Measurements from ENCODE around the gene TTC33. TPM values are rescaled to one million over a fixed set of nuclear protein-coding genes. Genes with fewer than 3 reads are reported as not detected.

Gene TTC33
- total RNA-seq, 1 donor from 2014 or later, result 18.5 TPM

DNA sequence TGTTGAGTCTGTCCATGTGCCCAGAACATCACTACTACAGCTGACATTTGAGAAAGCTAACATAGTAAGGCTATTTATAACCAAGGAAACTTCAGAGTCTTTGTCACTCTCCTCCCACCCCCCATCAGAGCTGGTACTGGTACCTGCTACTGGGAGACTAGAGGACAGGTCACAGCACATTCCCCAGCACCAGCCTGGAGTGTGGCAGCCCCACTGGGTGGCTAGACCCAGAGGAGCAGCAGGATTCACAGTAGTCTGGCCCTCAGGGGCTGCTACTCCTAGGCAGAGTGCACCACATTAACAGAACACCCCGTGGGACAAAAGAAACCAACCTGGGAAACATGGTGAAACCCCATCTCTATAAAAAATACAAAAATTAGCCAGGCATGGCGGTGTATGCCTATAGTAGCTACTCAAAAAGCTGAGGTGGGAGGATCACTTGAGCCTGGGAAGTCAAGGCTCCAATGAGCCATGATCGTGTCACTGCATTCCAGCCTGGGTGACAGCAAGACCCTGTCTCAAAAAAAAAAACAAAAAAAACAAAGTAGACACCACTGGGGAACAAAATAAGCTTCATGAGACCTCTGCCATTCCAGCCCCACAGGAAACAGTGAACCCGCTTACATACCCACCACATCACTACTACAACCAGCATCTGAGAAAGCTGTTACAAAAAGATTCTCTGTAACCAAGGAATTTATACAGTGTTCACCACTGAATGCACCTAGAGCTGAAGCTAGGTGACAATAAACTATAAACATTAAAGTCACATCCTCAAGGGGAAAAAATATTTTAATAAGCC lies 102.3 kb downstream of the TTC33 start:
- DNase-seq (ENCODE audit: low read depth, low spot score), result no peak
- Mint-ChIP-seq H3K36me3 (ENCODE audit: low read depth) (no peaks in the 10 kb centered on the region), H3K27me3 (ENCODE audit: low read depth) (no peaks in the 10 kb centered on the region), H3K4me1 (peaks cover 5% of the 10 kb centered on the region), H3K9me3 (no peaks in the 10 kb centered on the region), H3K27ac (ENCODE audit: unreplicated experiment) (no peak overlapping the region), H3K4me3 (no peak overlapping the region)
- TF ChIP-seq, protein P1, sequence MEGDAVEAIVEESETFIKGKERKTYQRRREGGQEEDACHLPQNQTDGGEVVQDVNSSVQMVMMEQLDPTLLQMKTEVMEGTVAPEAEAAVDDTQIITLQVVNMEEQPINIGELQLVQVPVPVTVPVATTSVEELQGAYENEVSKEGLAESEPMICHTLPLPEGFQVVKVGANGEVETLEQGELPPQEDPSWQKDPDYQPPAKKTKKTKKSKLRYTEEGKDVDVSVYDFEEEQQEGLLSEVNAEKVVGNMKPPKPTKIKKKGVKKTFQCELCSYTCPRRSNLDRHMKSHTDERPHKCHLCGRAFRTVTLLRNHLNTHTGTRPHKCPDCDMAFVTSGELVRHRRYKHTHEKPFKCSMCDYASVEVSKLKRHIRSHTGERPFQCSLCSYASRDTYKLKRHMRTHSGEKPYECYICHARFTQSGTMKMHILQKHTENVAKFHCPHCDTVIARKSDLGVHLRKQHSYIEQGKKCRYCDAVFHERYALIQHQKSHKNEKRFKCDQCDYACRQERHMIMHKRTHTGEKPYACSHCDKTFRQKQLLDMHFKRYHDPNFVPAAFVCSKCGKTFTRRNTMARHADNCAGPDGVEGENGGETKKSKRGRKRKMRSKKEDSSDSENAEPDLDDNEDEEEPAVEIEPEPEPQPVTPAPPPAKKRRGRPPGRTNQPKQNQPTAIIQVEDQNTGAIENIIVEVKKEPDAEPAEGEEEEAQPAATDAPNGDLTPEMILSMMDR (conservative IDR thresholded peaks at IDR 0.05), result no peak

DNA sequence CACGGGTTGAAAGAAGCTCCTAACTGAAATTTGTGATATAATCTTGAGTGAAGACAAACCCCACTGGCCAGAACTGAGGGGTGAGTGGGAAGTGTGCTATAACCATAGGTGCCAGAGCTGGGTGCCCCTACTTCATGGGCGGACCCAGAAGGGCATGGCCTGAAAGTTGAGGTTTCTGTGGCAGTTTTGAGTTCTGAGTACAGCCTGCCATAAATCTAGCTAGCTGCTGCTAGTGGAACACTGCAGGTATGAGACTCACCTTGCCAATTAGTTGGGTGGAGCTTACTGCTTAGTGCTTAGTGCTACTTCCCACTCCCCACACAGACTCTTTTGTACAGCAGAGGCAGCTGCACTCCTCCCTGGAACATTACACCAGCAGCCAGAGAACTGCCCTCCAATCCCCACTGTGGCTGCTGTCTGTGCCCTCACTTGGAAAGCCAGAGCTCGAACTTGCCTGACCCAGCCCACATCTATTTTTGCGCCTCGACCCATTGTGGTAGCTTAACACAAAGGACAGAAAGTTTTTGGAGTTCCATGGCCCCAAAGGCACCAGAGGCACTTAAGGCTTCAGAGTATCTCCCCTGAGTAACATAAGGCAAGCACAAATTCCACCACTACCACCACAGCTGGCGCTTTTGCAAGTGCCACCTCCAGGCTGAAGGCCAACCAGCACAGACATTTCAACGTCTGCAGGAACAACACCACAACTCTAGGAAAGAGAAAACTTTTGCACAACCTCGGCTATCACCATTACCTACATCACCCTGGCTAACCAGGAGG lies 103.1 kb downstream of the TTC33 start:
- no peak overlapping the region for H3K4me3 Mint-ChIP-seq
- no peak overlapping the region for H3K27ac Mint-ChIP-seq (ENCODE audit: unreplicated experiment)
- TF ChIP-seq, protein P1 (conservative IDR thresholded peaks at IDR 0.05), result no peak
- DNase-seq (ENCODE audit: low read depth, low spot score), result no peak
- H3K36me3 Mint-ChIP-seq (ENCODE audit: low read depth), result no peaks in the 10 kb centered on the region
- no peaks in the 10 kb centered on the region for H3K9me3 Mint-ChIP-seq
- H3K4me1 Mint-ChIP-seq, result peaks cover 5% of the 10 kb centered on the region
- no peaks in the 10 kb centered on the region for H3K27me3 Mint-ChIP-seq (ENCODE audit: low read depth)

DNA sequence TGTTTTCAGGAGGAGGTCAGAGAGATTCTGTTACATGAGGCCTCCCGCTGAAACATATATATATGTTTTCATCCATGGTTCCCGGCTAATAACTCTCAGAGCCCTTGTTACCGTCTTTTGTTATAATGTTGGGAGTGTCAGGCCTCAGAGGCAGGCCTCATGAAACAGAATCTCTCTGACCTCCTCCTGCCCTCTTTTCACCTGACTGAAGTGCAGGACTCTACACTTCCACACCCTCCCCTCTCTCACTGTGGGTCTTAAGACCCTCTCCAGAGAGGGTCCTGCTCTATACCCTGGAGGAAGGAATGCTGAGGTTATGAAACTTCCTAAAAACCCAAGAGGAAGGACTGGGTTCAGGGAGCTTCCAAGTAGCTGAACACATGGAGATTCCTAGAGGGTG lies 104.6 kb downstream of the TTC33 start:
- no peak for DNase-seq (ENCODE audit: low read depth, low spot score)
- H3K27ac Mint-ChIP-seq (ENCODE audit: unreplicated experiment), result no peak overlapping the region
- no peaks in the 10 kb centered on the region for H3K27me3 Mint-ChIP-seq (ENCODE audit: low read depth)
- H3K9me3 Mint-ChIP-seq, result no peaks in the 10 kb centered on the region
- H3K4me1 Mint-ChIP-seq, result peaks cover 5% of the 10 kb centered on the region
- TF ChIP-seq, protein P1 (conservative IDR thresholded peaks at IDR 0.05), result no peak
- no peaks in the 10 kb centered on the region for H3K36me3 Mint-ChIP-seq (ENCODE audit: low read depth)
- no peak overlapping the region for H3K4me3 Mint-ChIP-seq

DNA sequence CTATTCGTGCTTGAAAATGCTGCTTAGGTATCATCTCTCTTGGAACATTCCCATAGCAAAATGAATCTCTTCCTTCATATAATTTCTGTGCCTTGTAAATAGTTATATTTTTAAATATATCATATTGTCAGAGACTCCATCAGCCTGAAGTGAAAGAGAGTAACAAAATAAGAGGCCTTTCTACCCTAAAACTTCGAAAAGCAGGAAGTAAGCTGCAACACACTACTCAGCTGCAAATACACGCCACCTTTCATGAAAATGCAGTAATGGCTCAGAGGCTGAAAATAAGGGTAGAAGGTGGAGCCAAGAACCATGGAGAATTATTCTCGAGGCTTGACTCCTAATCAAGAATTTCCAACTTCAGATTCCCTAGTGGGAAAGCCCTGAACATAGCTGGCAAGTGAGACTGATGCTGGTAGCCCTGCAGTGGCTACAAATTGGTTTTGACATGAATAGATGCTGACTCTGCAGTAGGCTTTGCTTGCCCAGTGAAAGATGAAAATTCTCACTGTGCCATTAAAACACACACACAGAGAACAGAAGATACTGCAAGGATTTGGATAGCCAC lies 106.2 kb downstream of the TTC33 start:
- no peak for DNase-seq (ENCODE audit: low read depth, low spot score)
- no peaks in the 10 kb centered on the region for H3K4me1 Mint-ChIP-seq
- H3K9me3 Mint-ChIP-seq, result no peaks in the 10 kb centered on the region
- H3K27ac Mint-ChIP-seq (ENCODE audit: unreplicated experiment), result no peak overlapping the region
- TF ChIP-seq, protein P1 (conservative IDR thresholded peaks at IDR 0.05), result no peak
- no peak overlapping the region for H3K4me3 Mint-ChIP-seq
- H3K36me3 Mint-ChIP-seq (ENCODE audit: low read depth), result no peaks in the 10 kb centered on the region
- H3K27me3 Mint-ChIP-seq (ENCODE audit: low read depth), result no peaks in the 10 kb centered on the region

DNA sequence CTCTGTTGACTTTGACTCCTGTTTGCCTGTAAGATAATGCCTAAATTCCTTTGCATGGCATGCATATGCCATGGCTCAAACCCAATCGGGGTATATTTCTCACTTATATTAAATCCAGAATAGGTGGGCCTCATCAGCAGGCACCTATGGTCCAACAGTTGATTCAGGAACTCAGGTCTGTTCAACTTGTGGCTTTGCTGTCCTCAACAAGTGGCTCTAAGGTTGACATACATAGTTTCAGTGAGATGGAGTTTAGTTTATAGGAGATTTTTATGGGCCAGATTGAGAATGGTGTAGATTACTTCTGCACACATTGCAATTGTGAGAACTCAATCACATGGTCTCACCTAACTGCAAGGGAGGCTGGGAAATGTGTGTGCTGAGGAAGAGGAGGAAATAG lies 107.6 kb downstream of the TTC33 start:
- no peak for DNase-seq (ENCODE audit: low read depth, low spot score)
- no peaks in the 10 kb centered on the region for H3K4me1 Mint-ChIP-seq
- no peak overlapping the region for H3K27ac Mint-ChIP-seq (ENCODE audit: unreplicated experiment)
- no peaks in the 10 kb centered on the region for H3K9me3 Mint-ChIP-seq
- TF ChIP-seq, protein P1 (conservative IDR thresholded peaks at IDR 0.05), result no peak
- no peak overlapping the region for H3K4me3 Mint-ChIP-seq
- no peaks in the 10 kb centered on the region for H3K36me3 Mint-ChIP-seq (ENCODE audit: low read depth)
- no peaks in the 10 kb centered on the region for H3K27me3 Mint-ChIP-seq (ENCODE audit: low read depth)

All from neural crest cell (in vitro differentiated cells).